Right hindlimb (tissue), 1 donor: Measurements from ENCODE around the gene PPA1.
A peak's percentile ranks its signal among the peaks of the same experiment; 100 is the strongest.
"Not testable (repeated sequence)": the region's sequence is repeated elsewhere in the genome, so short reads cannot be mapped to it uniquely, and the experiment has no call there.

ENCODE experiments used
- DNase-seq: peaks from one replicate; pipeline ENCODE4 v3.0.0-alpha.2; 2018

PPA1 gene

DNA sequence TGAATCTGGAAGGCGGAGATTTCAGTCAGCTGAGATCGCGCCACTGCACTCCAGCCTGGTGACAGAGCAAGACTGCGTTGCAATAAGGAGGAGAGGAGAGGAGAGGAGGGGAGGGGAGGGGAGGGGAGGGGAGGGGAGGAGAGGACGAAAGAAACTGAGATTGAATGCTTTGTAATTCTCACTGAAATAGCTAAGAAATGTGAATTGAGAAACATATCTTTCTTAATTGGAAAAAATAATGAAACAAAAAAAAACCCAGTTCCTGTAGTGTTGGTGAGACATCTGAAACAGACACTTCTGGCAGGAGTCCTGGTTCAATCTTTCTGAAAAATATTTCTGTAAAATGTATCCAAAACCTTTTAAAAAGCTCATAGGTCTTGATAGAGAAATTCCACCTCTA is 26.5 kb downstream of the PPA1 start:
- no peak for DNase-seq

DNA sequence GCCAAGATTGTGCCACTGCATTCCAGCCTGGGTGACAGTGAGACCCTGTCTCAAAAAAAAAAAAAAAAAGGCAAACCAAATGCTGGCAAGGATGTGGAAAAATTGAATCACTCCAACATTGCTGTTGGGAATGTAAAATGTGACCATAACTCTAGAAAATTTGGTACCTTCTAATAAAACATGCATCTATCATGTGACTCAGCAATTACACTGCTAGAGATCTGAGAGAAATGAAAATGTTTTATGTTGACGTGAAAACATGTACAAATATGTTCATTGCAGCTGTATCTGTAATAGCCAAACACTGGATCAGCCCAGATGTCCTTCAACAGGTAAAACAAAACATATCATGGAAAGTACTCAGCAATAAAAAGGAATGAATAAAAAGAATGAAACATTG is 32.1 kb downstream of the PPA1 start:
- no peak for DNase-seq

DNA sequence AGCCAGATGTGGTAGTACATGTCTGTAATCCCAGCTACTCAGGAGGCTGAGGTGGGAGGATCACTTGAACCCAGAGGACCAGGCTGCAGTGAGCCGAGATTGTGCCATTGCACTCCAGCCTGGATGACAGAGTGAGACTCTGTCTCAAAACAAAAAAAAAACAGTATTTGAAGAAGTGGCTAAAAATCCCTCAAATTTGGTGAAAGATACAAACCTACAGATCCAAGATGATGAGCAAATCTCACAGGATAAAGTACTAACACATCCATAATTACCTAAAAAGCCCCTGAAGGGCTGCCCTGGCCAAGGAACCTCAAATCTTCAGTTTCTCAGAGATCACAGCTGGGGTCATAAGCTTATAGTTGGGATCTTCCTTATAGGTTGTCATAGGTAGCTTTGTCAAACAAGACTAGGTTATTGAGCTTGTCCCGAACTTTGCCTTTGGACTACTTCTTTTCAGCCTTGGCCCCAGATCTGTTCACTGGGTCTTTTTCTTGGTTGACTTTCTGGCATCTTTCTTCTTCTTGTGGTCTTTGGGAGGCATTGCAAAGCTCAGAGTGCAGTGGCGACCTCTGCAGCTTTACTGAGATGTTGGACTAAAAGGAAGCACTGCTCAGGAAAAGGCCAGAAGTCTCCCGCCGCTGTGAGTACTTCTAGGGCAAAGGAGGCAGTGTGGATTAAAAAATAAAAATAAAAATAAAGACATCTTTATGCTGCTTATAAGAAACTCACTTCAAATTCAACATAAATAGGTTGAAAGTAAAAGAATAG is 34.3 kb downstream of the PPA1 start:
- no peak for DNase-seq

DNA sequence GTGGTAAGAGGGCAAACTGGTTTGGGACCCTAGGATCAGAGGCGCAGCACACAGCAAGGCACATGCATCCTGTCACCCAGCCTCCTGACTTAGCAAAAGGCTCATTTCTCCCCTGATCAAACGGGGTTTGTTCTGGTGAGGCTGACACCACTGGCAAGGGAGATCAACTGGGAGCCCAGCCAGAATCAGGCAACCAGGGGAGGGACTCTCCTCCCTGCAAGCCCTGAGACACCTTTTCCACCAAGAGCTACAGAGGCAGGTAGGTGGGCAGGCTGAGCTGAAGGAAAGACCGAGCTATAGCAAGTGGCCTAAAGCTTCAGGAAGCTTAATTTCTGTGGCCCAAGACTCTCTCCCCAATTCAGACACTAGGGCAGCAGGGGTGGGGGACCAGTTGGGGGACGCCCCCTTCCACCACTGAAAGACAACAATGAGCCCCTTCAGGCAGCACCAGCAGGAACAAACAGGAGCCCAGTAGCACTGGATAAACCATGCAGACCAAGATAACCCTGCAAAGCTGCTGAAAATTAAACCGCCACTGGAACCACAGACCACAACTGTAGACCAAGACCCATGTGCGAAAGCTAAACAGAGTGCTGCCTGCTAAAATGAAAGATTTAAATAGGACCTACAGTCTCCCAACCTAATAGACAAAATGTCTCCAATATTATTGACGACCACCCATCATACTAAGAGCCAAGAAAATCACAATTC is 35.8 kb downstream of the PPA1 start:
- DNase-seq, result no peak

DNA sequence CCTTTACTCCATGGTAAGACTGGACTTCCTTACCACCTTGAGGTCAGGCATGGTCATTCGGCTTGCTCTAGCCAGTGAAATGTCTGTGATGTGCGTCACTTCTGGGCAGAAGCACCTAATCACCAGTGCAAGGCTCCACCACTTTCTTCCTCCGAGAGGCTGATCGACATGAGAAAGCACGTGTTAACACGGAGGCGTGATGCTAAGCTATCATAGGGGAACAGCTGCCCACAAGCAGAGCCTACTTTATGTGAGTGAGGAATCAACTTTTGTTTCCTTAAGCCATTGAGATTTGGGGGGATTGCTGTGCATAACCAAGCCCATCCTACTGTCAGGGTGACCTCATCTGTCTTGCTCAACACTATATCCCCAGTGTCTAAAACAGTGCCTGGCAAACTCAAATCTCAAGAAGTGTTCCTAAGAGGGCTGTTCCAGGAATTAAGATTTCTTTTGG is 39.8 kb downstream of the PPA1 start:
- DNase-seq, result no peak

DNA sequence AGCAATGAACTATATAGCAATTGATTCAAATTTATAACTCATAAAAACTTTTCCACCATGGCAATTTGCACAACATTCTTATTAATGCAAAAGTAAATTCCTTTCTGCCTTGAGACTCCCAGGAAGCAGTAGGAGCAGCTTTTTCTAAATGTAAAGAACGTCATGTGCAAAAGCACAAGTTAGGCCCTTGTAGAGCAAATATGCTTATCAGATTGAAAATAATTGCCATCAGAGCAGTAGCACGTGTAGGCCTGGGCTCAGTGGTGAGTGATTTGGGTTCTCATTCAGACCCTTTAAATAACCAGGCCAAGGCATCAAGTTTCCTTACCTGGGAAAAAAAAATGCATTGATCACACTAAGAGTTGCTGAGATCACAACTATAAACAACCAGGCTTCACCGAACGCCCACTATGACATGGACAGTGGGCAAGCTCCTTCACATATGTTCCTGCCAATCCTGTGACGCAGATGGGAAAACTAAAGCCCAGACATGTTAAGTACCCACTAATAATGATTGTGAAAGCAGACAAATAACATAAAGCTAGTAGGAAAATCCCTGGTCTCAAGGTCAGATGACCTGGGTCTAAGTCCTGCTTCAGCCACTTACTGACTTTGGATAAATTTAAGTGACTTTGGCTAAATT is 40.8 kb downstream of the PPA1 start:
- peak; percentile 60 for DNase-seq

DNA sequence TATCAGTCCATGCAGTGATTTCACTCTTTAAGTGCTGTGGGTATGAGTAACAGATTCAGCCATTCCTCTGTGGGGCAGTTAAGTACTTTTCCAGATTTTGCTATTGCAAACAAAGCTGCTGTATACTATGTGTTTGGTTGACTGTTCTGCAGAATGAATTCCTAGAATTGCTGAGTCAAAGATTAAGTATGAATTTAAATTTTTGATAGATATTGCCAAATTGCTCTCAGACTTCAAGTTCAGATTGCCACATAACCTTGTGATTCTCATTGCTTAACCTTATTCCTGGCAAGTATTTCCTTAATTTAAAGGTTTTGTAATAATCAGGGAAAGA is 41.3 kb downstream of the PPA1 start:
- DNase-seq, result no peak

DNA sequence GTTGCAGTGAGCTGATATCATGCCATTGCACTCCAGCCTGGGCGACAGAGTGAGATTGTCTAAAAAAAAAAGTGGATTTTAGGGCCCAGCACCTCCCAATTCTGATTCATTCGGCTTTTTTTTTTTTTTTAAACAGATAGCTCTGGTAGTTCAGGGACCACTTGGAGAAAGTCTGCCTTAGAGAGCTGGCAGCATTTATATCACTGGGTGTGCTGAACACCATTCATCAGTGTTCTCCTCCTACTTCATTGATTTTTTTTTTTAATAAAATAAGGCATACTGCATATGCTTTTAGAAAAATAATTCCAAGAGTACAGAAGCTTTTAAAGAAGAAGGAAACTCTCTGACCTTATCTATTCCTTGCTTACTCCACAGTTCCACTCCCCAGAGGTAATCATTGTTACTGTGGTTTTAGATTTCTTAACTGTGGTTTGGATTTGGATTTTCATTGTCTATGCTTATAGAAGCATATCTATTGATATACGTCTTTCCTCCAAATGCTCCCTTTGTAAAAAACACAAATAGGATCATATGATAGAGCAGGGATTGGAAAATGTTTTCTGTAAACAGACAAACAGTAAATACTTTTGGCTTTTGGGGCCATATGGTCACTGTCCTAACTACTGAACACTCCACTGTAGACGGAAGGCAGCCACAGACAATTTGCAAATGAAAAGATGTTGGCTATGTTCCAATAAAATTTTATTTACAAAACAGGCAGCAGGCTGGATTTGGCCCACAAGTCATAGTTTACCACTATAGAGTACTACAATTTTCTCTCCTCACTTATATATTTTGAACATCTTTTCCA is 41.9 kb downstream of the PPA1 start:
- DNase-seq, result no peak

DNA sequence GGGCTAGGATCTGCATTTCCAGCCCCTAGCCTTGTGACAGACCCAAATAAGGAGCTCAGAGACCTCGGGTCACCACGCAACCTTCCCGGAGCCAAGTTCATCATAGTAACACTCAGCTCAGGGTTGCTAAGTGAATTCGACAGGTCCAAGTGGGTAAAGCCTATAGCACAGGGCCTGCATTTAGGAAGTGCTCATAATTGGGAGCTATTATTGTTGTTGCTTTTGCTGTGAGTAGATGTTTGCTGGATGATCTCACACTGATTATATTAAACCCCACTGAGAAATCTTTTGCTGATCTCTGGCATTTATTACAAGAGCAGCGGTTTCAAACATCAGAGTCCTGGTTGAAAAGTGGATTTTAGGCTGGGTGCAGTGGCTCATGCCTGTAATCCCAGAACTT is 42.6 kb downstream of the PPA1 start:
- no peak for DNase-seq

DNA sequence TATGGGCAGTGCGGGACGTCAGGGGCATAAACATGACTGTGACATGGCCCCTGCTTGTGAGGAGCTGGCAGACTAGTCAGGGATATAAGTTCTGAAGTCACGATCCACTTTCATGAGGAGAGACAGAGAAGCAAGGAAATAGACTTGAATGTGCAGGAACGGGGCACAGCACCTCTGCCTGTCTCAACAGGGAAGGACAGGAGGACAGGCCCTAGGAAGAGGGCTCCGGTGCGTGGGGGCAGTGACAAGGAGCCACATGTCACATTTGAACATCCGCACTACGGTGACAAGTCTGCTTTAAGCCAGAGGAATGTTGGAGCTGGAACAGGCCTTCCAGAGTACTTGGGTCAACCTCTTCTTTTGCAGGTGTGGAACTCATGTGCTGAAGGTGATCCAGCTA is 43.1 kb downstream of the PPA1 start:
- no peak for DNase-seq

DNA sequence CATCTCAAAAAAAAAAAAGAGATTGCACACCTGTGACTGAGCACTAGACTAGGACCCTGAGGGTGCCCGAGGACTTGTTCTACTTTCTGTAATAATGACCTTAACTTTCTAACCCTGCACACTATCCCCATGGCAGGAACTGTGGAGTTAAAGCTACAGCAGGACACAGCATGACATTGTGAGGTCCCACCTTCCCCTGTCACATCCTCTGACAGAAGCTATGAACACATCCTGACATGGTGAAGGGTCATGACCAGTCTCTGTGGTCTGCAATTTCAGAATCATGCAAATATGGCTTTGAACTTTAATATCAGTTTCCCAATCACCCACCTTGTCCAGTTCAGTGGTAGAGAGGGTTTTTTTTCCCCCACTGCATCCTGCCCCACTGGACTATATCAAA is 44.5 kb downstream of the PPA1 start:
- DNase-seq, result no peak

DNA sequence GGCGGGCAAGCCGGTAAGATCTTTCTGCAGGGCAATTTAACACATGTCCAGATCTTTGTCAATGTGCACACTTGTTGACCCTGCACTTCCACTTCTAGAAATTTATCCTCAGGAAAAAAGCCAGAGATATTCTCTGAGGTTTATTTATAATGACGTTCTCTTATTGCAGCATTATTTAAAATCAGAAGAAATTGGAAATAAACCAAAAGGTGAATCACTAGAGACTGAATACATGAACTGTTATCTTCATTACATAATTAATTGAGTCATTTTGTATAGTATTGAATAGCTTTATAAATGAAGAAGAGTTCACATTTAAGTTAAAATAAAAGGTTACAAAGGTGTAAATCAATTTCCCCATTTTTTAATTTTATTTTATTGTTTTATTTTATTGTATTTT is 46.7 kb downstream of the PPA1 start:
- DNase-seq, result no peak

DNA sequence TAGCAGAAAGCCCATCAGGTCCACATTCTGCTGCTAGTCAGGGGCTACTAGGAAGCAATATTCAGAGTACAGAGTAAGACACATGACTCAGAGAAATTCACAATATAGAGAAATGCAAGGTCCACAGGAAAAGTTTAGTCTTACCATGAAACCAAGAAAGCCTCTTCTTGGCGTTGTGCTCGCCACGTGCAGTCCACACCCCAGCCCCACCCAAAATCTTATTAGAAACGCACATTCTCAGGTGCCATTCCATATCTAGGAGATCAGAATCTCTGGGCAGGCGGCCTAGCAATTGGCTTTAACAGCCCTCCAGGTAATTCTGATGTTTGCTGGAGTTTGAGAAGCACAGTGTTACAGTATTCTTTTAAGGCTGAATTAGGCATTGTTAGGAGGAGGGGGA is 47.1 kb downstream of the PPA1 start:
- no peak for DNase-seq

DNA sequence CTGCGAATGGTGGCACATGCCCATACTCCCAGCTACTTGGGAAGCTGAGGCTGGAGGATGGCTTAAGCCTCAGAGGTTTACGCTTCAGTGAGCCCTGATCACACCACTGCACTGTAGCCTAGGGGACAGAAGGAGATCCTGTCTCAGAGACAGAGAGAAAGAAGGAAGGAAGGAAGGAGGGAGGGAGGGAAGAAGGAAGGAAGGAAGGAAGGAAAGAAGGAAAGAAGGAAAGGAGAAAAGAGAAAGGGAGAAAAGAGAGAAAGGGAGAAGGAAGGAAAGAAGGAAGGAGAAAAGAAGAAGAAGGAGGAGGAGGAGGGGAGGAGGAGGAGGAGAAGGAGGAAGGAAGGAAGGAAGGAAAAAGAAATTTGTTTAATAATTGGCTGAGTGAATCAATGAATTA is 49.9 kb downstream of the PPA1 start:
- no peak for DNase-seq

DNA sequence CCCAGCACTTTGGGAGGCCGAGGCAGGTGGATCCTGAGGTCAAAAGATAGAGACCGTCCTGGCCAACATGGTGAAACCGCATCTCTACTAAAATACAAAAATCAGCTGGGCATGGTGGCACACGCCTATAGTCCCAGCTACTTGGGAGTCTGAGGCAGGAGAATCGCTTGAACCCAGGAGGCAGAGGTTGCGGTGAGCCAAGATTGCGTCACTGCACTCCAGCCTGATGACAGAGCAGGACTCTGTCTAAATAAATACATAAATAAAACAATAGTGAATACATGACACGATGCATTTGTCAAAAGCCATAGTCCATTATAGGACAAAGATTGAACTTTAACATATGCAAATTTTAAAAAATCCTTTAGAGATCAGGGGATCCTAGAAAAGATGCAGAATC is 54.0 kb downstream of the PPA1 start:
- not testable (repeated sequence) for DNase-seq

DNA sequence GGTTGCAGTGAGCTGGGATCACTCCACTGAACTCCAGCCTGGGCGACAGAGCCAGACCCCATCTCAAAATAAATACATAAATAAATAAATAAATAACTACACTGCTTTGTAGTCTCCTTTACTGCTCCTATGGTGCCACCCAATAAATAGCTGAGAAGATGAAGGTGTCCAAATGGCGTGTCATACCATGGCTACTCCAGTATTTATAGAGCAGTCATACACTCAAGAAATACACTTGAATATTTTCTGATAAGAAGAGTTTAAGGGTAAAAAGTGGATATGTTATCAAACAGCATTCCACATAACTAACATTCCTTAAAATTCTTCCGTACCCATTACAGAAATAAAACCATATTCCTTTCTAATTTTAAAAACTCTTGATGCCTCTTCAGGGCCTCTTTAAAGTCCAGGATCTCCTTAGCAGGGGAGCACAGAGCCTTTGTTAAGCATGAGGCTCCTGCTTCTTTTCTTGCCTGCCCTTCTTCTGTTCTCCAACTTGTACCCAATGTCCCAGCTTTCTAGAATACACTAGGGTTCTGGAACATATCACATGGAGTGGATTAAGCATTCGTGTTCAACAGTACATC is 55.0 kb downstream of the PPA1 start:
- DNase-seq, result no peak

DNA sequence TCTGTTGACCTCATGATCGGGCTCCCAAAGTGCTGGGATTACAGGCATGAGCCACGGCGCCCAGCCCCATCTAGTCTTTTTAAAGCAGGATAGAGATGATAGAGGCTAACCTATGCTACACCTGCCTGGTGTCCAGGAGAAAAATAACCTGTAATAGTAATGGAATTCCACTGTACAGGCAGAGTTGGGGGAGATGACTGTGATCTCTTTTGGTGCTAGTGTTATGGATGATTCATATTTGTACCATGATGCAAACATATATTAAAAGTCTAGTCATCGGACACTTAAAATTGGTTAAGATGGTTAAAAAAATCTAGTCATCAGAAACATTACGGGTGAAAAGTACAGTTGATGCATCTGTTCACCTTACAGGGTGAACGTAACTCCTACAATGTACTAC is 56.8 kb downstream of the PPA1 start:
- DNase-seq, result no peak

DNA sequence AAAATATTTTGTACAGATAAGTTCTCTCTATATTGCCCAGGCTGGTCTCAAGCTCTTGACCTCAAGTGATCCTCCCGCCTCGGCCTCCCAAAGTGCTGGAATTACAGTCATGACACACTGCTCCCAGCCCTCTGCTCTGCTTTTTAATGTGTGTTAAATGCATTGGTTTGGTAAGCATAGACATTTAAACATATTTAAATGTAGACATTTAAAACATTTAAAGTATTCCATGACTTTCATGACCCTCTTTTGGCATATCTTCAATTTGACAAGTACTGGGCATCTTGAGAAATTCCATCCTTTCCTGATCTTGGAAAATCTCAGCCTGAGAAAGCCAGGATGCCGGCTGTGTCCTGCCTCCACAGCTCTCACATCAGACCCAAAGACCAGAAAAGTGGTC is 57.7 kb downstream of the PPA1 start:
- no peak for DNase-seq

DNA sequence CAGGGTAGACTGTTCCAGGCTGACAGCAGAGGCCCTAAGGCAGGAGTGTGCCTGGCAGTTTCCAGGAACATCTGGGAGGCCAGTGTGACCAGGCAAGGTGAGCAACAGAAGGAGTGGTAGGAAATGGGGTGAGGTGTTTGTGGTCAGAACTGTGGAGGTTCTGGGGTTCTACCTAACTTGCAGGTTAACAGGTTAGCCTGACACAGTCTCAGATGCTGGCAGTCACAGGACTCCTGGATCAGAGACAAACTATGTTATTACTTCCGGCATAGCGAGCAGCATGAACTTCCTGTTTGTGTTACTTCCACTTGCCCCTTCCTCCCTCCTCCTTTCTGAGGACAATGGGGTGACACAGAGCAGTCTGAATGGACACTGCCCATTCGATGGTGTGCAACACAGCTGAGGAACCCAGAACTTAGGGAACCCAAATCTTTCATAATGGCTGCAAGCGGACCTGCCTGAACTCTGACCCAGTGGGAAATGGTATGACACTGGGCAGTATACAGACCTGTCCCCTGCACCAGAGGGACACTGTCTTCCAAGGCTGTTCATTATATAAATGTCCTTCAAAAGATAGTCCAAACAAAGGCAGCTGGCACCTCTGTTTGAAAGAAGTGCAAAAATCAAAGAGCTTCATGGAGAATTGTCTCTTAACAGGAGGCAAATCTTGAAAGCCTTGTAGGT is 59.0 kb downstream of the PPA1 start:
- DNase-seq, result no peak

DNA sequence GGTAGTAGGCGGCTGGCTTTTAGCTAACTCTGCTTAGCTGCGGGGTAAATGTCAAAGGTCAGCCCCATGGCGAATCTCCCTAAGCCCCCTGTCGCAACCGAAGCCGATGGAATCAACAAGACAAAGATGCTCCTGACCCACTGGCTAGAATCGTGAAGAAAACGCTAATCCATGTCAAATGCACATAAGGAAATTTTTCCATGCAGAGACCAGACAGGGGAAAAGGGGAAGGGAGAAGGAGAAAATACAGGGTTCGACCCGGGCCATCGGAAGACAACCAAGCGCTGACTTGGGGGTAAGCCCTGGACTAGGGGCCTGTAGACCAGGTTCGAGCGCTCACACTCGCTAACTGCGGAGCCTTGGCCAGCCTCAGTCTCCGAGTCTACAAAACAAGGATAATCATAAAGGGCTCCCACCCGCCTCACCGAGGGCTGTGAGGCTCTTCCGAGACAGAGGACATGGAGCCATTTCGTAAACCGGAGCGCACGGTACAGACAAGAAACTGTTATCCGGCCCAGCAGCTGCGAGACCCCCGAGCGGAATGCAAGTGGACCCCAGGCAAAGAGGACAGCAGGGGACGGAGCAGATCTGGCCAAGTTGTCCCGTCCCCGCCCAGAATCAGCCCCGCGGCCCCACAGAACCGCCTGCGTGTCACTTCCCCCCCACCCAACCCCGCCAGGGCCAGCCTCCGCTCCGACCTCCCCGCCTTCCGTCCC is 63.4 kb downstream of the PPA1 start:
- DNase-seq, result no peak

DNA sequence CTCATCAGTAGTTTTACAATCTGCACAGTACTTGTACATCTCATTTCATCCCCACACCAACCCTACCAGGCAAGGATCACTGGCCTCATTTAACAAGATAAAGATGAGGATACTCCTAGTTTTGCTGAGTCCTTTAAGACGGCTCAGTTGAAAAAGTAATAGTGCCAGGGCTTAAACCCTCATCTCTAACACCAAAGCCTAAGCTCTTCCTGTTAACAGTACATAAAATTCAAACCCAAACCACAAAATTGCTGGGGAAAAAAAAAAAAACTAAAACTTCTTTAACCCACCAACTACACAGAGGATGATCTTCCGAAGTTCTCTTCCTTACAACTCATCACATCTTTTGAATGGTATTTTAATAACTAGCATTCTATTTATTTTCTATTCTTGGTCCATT is 64.2 kb downstream of the PPA1 start:
- DNase-seq, result no peak

DNA sequence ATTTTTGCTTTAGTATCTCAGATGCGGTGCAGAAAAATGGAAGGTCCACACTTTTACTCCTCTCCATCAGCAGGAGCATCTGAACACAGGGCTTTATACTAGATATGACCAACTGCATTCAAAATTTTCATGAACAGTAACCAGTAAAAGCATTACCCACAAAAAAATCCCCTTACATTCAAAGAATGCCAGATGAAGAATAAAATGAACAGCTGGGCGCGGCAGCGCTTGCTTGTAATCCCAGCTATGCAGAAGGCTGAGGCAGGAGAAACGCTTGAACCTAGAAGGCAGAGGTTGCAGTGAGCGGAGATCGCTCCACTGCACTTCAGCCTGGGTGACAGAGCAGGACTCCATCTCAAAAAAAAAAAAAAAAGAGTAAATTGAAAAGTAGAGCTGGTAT is 66.0 kb downstream of the PPA1 start:
- no peak for DNase-seq
